ENCODE data around the gene RETREG1. TPM values are rescaled to one million over a fixed set of nuclear protein-coding genes. Genes with fewer than 3 reads are reported as not detected.

Gene RETREG1
- total RNA-seq, 6 donors from 2014 or later: 17.6 to 50.2 (median 28.3) TPM

GRCh38 chr5:16609412-16609811 lies 7.4 kb downstream of the RETREG1 start:
- no peak overlapping the region for H3K27ac ChIP-seq
- 78 to 88% methylated on average over 9 of the region's 9 CpGs for WGBS, 2 donors
- ATAC-seq (ENCODE audit: low FRiP score in 2 of 2): no peak
- H3K9me3 ChIP-seq: no peaks in the 10 kb centered on the region
- H3K27me3 ChIP-seq: no peaks in the 10 kb centered on the region
- DNase-seq: no peak
- H3K4me1 ChIP-seq: no peaks in the 10 kb centered on the region
- H3K36me3 ChIP-seq: no peaks in the 10 kb centered on the region
- H3K4me3 ChIP-seq: no peak overlapping the region
- TF ChIP-seq POLR2A (IDR thresholded peaks at IDR 0.05): no peak
- no peak for TF ChIP-seq EP300 (IDR thresholded peaks at IDR 0.05)
- no peak for TF ChIP-seq POLR2AphosphoS5 (IDR thresholded peaks at IDR 0.05)
- no peak for TF ChIP-seq CTCF (IDR thresholded peaks at IDR 0.05)

DNA sequence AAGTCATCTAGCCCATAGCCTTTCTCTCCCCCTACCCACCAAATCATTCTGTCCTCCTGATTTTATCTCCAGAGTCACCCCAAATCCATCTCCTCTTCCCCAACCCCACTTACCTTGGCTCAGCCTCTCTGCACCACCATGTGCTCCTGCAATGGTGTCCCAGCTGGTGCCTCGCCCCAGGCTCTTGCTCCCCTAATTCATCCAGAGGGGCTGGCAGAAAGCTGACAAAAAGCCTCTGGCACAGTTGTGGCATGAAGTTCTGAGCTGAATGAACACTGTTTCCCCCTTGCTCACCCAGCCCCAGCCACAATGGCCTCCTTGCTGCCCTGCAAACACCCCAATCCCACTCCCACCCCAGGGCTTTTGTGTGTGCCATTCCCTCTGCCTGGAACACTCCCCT lies 10.2 kb downstream of the RETREG1 start:
- Histone ChIP-seq H3K4me3 (no peak overlapping the region), H3K4me1 (no peaks in the 10 kb centered on the region), H3K9me3 (no peaks in the 10 kb centered on the region), H3K27me3 (no peaks in the 10 kb centered on the region), H3K27ac (no peak overlapping the region), H3K36me3 (no peaks in the 10 kb centered on the region)
- 88 to 100% methylated on average over 1 of the region's 1 CpG for WGBS, 2 donors
- TF ChIP-seq EP300 (IDR thresholded peaks at IDR 0.05) (no peak), CTCF (IDR thresholded peaks at IDR 0.05) (no peak), POLR2AphosphoS5 (IDR thresholded peaks at IDR 0.05) (no peak), POLR2A (IDR thresholded peaks at IDR 0.05) (no peak)
- ATAC-seq (ENCODE audit: low FRiP score in 2 of 2) (no peak), DNase-seq (no peak)

DNA sequence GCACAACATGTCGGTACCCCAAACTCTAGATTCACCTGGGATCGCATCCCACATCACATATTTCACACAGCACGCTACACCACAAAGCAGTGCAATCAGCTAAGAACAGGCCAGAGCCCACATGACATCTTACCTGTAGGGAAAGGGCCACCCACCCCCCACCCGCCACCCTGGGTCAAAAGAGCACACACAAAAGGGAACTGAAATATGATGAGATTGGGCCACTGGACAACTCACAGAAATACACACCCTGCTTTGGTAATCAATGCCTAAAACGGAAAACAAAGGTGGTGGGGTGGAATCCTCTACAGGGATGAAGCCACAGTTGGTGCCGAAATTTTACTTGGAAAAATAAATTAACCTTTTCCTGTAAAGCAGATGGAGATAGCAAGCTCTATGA lies 13.1 kb downstream of the RETREG1 start:
- Histone ChIP-seq H3K36me3 (no peaks in the 10 kb centered on the region), H3K9me3 (no peaks in the 10 kb centered on the region), H3K27ac (no peak overlapping the region), H3K4me1 (peaks cover 0 to 7% (median 2%) of the 10 kb centered on the region in 4 donors), H3K4me3 (no peak overlapping the region), H3K27me3 (no peaks in the 10 kb centered on the region)
- TF ChIP-seq POLR2AphosphoS5 (IDR thresholded peaks at IDR 0.05): no peak
- TF ChIP-seq CTCF (IDR thresholded peaks at IDR 0.05): no peak
- no peak for TF ChIP-seq EP300 (IDR thresholded peaks at IDR 0.05)
- DNase-seq: no peak
- 85 to 88% methylated on average over 6 of the region's 6 CpGs for WGBS, 2 donors
- ATAC-seq (ENCODE audit: low FRiP score in 2 of 2): no peak

- no peaks in the 10 kb centered on the region for H3K27me3 ChIP-seq
- no peak for DNase-seq
- H3K27ac ChIP-seq: no peak overlapping the region
- H3K4me3 ChIP-seq: no peak overlapping the region
- H3K36me3 ChIP-seq: no peaks in the 10 kb centered on the region
- no peak for TF ChIP-seq CTCF (IDR thresholded peaks at IDR 0.05)
- no peak for TF ChIP-seq EP300 (IDR thresholded peaks at IDR 0.05)
- no peak for TF ChIP-seq POLR2A (IDR thresholded peaks at IDR 0.05)
- TF ChIP-seq POLR2AphosphoS5 (IDR thresholded peaks at IDR 0.05): no peak
- no peaks in the 10 kb centered on the region for H3K9me3 ChIP-seq
- no peak for ATAC-seq (ENCODE audit: low FRiP score in 2 of 2)
- peaks cover 0 to 7% (median 2%) of the 10 kb centered on the region in 4 donors for H3K4me1 ChIP-seq
- WGBS, 2 donors: 57 to 70% methylated on average over 5 of the region's 5 CpGs
Observed at GRCh38 chr5:16603295-16603694, 13.5 kb downstream of the RETREG1 start.

- Histone ChIP-seq H3K4me3 (no peak overlapping the region), H3K27me3 (no peaks in the 10 kb centered on the region), H3K4me1 (peaks cover 0 to 7% (median 2%) of the 10 kb centered on the region in 4 donors), H3K27ac (no peak overlapping the region), H3K9me3 (no peaks in the 10 kb centered on the region), H3K36me3 (no peaks in the 10 kb centered on the region)
- WGBS, 2 donors: 79 to 80% methylated on average over 10 of the region's 10 CpGs
- TF ChIP-seq EP300 (IDR thresholded peaks at IDR 0.05) (no peak), POLR2A (IDR thresholded peaks at IDR 0.05) (no peak), POLR2AphosphoS5 (IDR thresholded peaks at IDR 0.05) (no peak), CTCF (IDR thresholded peaks at IDR 0.05) (no peak)
- DNase-seq (no peak), ATAC-seq (ENCODE audit: low FRiP score in 2 of 2) (no peak)
Observed at GRCh38 chr5:16602182-16602581, 14.6 kb downstream of the RETREG1 start.
